Neural progenitor cell (in vitro differentiated cells): Measurements from ENCODE around the gene SHQ1.

Experiments
- EZH2 ChIP-seq: fragments of 200-600 bp; sonication (generic); IDR thresholded peaks from 2 replicates; pipeline ENCODE4 v1.6.1; 2017; ENCODE audit warnings: antibody characterized with exemption, mild to moderate bottlenecking, moderate library complexity
- TF ChIP-seq, protein P1 (sequence below): fragments of 200-600 bp; sonication (generic); IDR thresholded peaks from 2 replicates; pipeline ENCODE4 v1.5.1; 2017; ENCODE audit warnings: antibody characterized with exemption, mild to moderate bottlenecking

- TF ChIP-seq, protein P1, sequence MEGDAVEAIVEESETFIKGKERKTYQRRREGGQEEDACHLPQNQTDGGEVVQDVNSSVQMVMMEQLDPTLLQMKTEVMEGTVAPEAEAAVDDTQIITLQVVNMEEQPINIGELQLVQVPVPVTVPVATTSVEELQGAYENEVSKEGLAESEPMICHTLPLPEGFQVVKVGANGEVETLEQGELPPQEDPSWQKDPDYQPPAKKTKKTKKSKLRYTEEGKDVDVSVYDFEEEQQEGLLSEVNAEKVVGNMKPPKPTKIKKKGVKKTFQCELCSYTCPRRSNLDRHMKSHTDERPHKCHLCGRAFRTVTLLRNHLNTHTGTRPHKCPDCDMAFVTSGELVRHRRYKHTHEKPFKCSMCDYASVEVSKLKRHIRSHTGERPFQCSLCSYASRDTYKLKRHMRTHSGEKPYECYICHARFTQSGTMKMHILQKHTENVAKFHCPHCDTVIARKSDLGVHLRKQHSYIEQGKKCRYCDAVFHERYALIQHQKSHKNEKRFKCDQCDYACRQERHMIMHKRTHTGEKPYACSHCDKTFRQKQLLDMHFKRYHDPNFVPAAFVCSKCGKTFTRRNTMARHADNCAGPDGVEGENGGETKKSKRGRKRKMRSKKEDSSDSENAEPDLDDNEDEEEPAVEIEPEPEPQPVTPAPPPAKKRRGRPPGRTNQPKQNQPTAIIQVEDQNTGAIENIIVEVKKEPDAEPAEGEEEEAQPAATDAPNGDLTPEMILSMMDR = peak; percentile 64
- TF ChIP-seq EZH2 = no peak
Observed at GRCh38 chr3:72892870-72893269, 44.6 kb upstream of the SHQ1 start.
